ENCODE measurements around the gene PIK3CG. TPM values are rescaled to one million over a fixed set of nuclear protein-coding genes. Genes with fewer than 3 reads are reported as not detected.

The PIK3CG gene
- total RNA-seq, 2 experiments from 2014 or later = 26.8 to 27.0 TPM

DNA sequence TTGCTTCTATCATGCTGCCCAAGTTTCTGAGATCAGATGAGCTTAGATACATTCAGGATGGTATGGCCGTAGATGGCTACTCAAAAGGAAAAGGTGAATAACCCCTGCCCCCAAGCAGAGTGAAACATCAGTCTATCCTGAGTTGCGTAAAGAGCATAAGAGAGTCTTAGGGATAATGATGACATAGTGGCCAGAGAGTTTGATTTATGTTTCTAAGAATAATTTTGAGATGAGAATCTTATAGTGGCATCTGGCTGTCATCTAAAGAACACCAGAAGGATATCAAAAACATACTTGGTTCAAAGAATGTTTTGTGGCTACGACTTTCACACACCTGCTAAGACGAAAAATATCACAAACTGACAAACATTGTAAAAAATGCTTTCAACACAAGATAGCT lies 20.6 kb downstream of the PIK3CG start:
- Mint-ChIP-seq H3K4me1 (ENCODE audit: low read depth) (peaks cover 21% of the 10 kb centered on the region), H3K4me3 (no peak overlapping the region), H3K27ac (no peak overlapping the region), H3K27me3 (no peaks in the 10 kb centered on the region), H3K36me3 (ENCODE audit: low read depth) (peaks cover 74% of the 10 kb centered on the region), H3K9me3 (no peaks in the 10 kb centered on the region)
- DNase-seq (no peak), ATAC-seq (no peak)
- intact Hi-C loops (cut with micrococcal nuclease) = no loop called here
- POLR2A ChIA-PET = interaction anchor here (0.6 to 1.2 kb wide), 2 partner anchors 9 to 283 kb away, joined by 3 to 4 read pairs; partner anchors contain the start of gene HBP1
- CTCF ChIA-PET = interaction anchor here (0.6 kb wide), 1 partner anchor 224 kb away, joined by 3 read pairs; no protein-coding TSS in a partner anchor
- TF ChIP-seq, protein P1, sequence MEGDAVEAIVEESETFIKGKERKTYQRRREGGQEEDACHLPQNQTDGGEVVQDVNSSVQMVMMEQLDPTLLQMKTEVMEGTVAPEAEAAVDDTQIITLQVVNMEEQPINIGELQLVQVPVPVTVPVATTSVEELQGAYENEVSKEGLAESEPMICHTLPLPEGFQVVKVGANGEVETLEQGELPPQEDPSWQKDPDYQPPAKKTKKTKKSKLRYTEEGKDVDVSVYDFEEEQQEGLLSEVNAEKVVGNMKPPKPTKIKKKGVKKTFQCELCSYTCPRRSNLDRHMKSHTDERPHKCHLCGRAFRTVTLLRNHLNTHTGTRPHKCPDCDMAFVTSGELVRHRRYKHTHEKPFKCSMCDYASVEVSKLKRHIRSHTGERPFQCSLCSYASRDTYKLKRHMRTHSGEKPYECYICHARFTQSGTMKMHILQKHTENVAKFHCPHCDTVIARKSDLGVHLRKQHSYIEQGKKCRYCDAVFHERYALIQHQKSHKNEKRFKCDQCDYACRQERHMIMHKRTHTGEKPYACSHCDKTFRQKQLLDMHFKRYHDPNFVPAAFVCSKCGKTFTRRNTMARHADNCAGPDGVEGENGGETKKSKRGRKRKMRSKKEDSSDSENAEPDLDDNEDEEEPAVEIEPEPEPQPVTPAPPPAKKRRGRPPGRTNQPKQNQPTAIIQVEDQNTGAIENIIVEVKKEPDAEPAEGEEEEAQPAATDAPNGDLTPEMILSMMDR (IDR thresholded peaks at IDR 0.05) = no peak

DNA sequence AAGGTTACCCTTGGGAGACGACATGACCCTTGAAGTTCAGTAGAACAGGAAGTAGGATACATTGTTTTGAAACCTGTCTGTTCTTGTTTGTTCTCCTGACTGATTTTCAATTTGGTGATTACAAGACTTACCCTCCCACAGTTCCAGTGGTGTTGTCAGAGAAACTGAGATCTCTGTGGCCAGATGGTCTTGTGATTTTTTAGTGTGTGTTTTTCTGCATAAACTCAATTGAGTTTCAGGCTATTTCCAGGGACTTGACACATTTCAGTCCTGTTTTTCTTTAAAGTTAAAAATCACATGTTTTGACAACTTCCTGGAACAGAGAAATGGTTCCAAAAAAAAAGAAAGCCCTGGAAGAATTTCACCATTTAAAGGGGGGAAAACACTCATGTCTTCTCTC lies 22.3 kb downstream of the PIK3CG start:
- H3K4me1 Mint-ChIP-seq (ENCODE audit: low read depth) = peaks cover 24% of the 10 kb centered on the region
- H3K9me3 Mint-ChIP-seq = no peaks in the 10 kb centered on the region
- TF ChIP-seq, protein P1 (IDR thresholded peaks at IDR 0.05) = no peak
- H3K36me3 Mint-ChIP-seq (ENCODE audit: low read depth) = peaks cover 73% of the 10 kb centered on the region
- ChIA-PET POLR2A (interaction anchor here (1.0 kb wide), 1 partner anchor 10 kb away, joined by 3 read pairs; no protein-coding TSS in a partner anchor), CTCF (no interaction called here)
- peak overlapping the region; percentile 39 for H3K27ac Mint-ChIP-seq
- no peak overlapping the region for H3K4me3 Mint-ChIP-seq
- peak; percentile 47 for ATAC-seq
- no peak for DNase-seq
- intact Hi-C loops (cut with micrococcal nuclease) = no loop called here
- no peaks in the 10 kb centered on the region for H3K27me3 Mint-ChIP-seq

DNA sequence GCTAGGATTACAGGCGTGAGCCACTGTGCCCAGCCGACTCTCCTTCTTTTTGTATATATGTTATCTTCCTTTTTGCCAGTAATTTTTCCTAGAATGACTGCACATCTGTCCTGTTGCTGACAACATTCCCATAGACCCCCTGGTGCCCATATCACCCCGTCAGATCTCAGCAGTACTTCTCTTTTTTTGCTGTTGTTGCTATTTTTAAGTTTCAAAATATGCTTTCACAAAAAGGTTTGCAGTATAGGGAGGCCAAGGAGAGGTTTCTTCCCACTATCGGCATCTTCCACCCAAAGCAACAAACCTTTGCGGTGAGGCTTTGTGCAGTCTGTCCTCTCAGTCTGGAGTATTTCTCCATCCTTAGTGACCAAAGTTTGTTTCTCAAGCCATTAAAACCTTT lies 23.1 kb downstream of the PIK3CG start:
- H3K27me3 Mint-ChIP-seq = no peaks in the 10 kb centered on the region
- ATAC-seq (no peak), DNase-seq (no peak)
- peaks cover 24% of the 10 kb centered on the region for H3K4me1 Mint-ChIP-seq (ENCODE audit: low read depth)
- TF ChIP-seq, protein P1 (IDR thresholded peaks at IDR 0.05) = no peak
- CTCF ChIA-PET = no interaction called here
- H3K9me3 Mint-ChIP-seq = no peaks in the 10 kb centered on the region
- no peak overlapping the region for H3K4me3 Mint-ChIP-seq
- H3K36me3 Mint-ChIP-seq (ENCODE audit: low read depth) = peaks cover 73% of the 10 kb centered on the region
- intact Hi-C loops (cut with micrococcal nuclease) = no loop called here
- POLR2A ChIA-PET = no interaction called here
- H3K27ac Mint-ChIP-seq = peak overlapping the region; percentile 31

DNA sequence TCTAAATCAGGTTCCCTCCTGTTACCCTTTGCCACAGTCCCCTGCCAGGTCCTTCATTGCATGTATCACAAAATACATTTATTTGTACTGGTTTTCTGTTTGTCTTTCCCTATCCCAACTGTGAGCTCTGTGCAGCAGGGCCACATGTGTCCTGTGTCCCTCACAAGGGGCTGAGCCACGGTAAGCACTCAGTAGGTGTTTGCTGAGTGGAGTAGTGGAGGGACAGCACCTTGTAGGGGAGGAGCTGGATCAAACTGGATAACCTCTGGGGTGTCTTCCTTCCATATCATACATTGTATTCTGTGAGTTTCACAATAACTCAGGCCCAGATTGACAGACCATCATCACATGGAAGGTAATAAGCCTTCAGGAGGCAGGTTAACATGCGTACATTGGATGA lies 25.9 kb downstream of the PIK3CG start:
- no peaks in the 10 kb centered on the region for H3K9me3 Mint-ChIP-seq
- DNase-seq (no peak), ATAC-seq (peak; percentile 63)
- TF ChIP-seq, protein P1 (IDR thresholded peaks at IDR 0.05) = no peak
- H3K36me3 Mint-ChIP-seq (ENCODE audit: low read depth) = peaks cover 56% of the 10 kb centered on the region
- CTCF ChIA-PET = interaction anchor here (1.6 kb wide), 1 partner anchor 8 kb away, joined by 5 read pairs; no protein-coding TSS in a partner anchor
- peaks cover 35% of the 10 kb centered on the region for H3K4me1 Mint-ChIP-seq (ENCODE audit: low read depth)
- no peak overlapping the region for H3K4me3 Mint-ChIP-seq
- no peak overlapping the region for H3K27ac Mint-ChIP-seq
- POLR2A ChIA-PET = interaction anchor here (1.8 kb wide), 1 partner anchor 9 kb away, joined by 5 read pairs; no protein-coding TSS in a partner anchor
- H3K27me3 Mint-ChIP-seq = no peaks in the 10 kb centered on the region
- intact Hi-C loops (cut with micrococcal nuclease) = loop anchor here (10.0 kb wide), 1 partner anchor 64 kb away; no protein-coding TSS in a partner anchor

DNA sequence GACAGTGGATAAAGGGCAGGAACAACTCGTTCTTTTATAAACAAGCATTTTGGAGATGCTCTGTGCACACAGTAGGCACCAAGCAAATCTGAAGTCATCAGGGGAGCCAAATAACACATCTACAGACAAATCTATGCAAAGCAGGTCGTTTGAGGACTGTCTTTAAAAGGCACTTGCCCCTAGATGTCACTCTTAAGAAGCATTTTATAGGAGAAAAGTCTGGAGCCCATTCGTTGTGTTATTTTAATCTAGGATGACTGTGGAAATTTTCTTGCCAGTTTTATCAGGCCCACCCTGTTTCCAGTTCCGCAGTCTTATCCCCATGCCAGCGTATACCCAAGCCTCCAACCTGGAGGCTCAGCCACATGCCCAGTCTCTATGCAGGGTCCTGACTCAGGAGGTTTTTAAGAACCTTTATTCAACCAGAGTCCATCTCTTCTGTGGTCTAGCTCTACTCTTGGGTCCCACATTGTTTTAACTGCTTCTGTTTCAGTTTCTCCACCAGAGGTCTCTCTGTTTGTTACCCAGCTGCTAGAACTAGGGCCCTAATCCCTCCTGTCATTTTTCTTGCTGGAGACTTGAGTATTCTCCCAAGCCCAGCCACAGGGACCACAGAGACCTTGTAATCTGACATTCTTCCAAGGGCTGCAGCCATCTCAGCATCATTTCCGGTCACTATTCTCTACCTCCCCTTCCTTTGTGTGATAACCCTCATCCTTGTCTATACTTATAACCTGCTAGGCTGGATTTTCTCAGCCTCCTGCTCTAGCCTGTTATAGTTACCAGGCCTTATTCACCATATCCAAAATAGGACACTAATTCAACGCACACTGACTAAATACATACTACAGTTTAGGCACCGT lies 26.7 kb downstream of the PIK3CG start:
- intact Hi-C loops (cut with micrococcal nuclease) = loop anchor here (10.0 kb wide), 1 partner anchor 63 kb away; no protein-coding TSS in a partner anchor
- ChIA-PET POLR2A (interaction anchor here (1.8 kb wide), 1 partner anchor 10 kb away, joined by 5 read pairs; no protein-coding TSS in a partner anchor), CTCF (interaction anchor here (1.6 kb wide), 2 partner anchors 9 kb away, joined by 4 to 5 read pairs; no protein-coding TSS in a partner anchor)
- no peak for ATAC-seq
- no peak for DNase-seq
- Mint-ChIP-seq H3K27ac (no peak overlapping the region), H3K27me3 (no peaks in the 10 kb centered on the region), H3K4me3 (no peak overlapping the region), H3K4me1 (ENCODE audit: low read depth) (peaks cover 33% of the 10 kb centered on the region), H3K9me3 (no peaks in the 10 kb centered on the region), H3K36me3 (ENCODE audit: low read depth) (peaks cover 55% of the 10 kb centered on the region)
- TF ChIP-seq, protein P1 (IDR thresholded peaks at IDR 0.05) = no peak

All from activated CD8-positive, alpha-beta T cell treated with anti-CD3 and anti-CD28 coated beads for 36 hours (primary cell).